Fibroblast of pulmonary artery (primary cell): ENCODE data around the gene FARSB.

Experiments used
- DNase-seq: peaks from one replicate; pipeline ENCODE4 v3.0.0-alpha.2; 2010; ENCODE audit warnings: low read depth
- H3K4me3 ChIP-seq: replicated peaks from 2 replicates; pipeline ENCODE4 v1.5.1; 2011; ENCODE audit warnings: low read depth, mild to moderate bottlenecking, control low read depth, low read length, moderate library complexity
- CTCF ChIP-seq: IDR thresholded peaks from 2 replicates; pipeline ENCODE4 v1.5.1; 2011; ENCODE audit warnings: mild to moderate bottlenecking, control low read depth, low read length, inconsistent platforms; ENCODE audit errors: missing control alignments

FARSB gene

GRCh38 chr2:222646008-222646407 lies 9.9 kb downstream of the FARSB start:
- no peak for DNase-seq
- no peak overlapping the region for H3K4me3 ChIP-seq
- TF ChIP-seq CTCF = no peak

GRCh38 chr2:222643134-222643533 lies 12.8 kb downstream of the FARSB start:
- TF ChIP-seq CTCF = no peak
- no peak for DNase-seq
- H3K4me3 ChIP-seq = no peak overlapping the region

GRCh38 chr2:222641336-222641735 lies 14.6 kb downstream of the FARSB start:
- no peak for DNase-seq
- H3K4me3 ChIP-seq = no peak overlapping the region
- no peak for TF ChIP-seq CTCF

- DNase-seq = no peak
- TF ChIP-seq CTCF = no peak
- H3K4me3 ChIP-seq = no peak overlapping the region
Measured at GRCh38 chr2:222637067-222637466, 18.8 kb downstream of the FARSB start.

GRCh38 chr2:222635295-222635694 lies 20.6 kb downstream of the FARSB start:
- TF ChIP-seq CTCF = no peak
- no peak for DNase-seq
- no peak overlapping the region for H3K4me3 ChIP-seq

- no peak overlapping the region for H3K4me3 ChIP-seq
- no peak for TF ChIP-seq CTCF
- DNase-seq = peak; percentile 8
Measured at GRCh38 chr2:222627764-222628163, 28.1 kb downstream of the FARSB start.

GRCh38 chr2:222623756-222624309 lies 32.1 kb downstream of the FARSB start:
- no peak for TF ChIP-seq CTCF
- DNase-seq = no peak
- H3K4me3 ChIP-seq = no peak overlapping the region
